NT2/D1 (cell line): ENCODE data around the gene ZMYND15.
A peak's percentile ranks its signal among the peaks of the same experiment; 100 is the strongest.

Experiments
- DNase-seq: peaks from one replicate; pipeline ENCODE4 v3.0.0-alpha.2; 2011; ENCODE audit warnings: low read depth, low spot score
- H3K27me3 ChIP-seq: 2 replicates; pipeline ENCODE4 v1.6.0; 2011; ENCODE audit warnings: mild to moderate bottlenecking; ENCODE audit not compliant: insufficient read length, insufficient read depth
- H3K36me3 ChIP-seq: 2 replicates; pipeline ENCODE4 v1.6.1; 2011; ENCODE audit warnings: mild to moderate bottlenecking, low read length, mixed read lengths; ENCODE audit not compliant: insufficient read depth, insufficient read length
- H3K4me1 ChIP-seq: 2 replicates; pipeline ENCODE4 v1.5.1; 2011; ENCODE audit not compliant: insufficient read depth, insufficient read length
- H3K4me3 ChIP-seq: 2 replicates; pipeline ENCODE4 v1.5.1; 2011; ENCODE audit warnings: low read depth; ENCODE audit not compliant: insufficient read length
- H3K9ac ChIP-seq: 2 replicates; pipeline ENCODE4 v1.6.0; 2011; ENCODE audit warnings: low read depth; ENCODE audit not compliant: insufficient read length
- H3K9me3 ChIP-seq: 2 replicates; pipeline ENCODE4 v1.5.1; 2011; ENCODE audit warnings: mild to moderate bottlenecking, low read length; ENCODE audit not compliant: insufficient read depth
- SUZ12 ChIP-seq: IDR thresholded peaks from 2 replicates; pipeline ENCODE4 v1.6.1; 2011; ENCODE audit not compliant: insufficient read length, insufficient read depth; ENCODE audit errors: extremely low read depth
- YY1 ChIP-seq: IDR thresholded peaks from 2 replicates; pipeline ENCODE4 v1.6.1; 2011; ENCODE audit not compliant: insufficient read length, insufficient read depth
- ZNF274 ChIP-seq: IDR thresholded peaks from 2 replicates; pipeline ENCODE4 v1.6.1; 2011; ENCODE audit warnings: mild to moderate bottlenecking, low read depth, low read length

ZMYND15 gene

DNA sequence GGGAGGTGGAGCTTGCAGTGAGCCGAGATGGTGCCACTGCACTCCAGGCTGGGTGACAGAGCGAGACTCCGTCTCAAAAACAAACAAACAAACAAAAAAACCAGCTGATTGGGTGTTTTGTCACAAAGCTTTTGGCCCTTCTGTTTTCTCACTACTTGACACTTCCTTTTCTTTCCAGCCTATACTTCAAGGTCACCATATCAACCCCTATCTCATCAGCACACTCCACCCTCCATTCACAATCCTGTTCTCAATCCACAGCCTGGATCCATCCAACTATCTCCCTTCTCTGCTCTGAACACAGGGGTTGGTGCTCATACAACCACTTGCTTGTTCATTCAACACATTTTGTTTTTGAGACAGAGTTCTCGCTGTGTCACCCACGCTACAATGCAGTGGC is 15.0 kb upstream of the ZMYND15 start:
- Histone ChIP-seq H3K36me3 (peaks cover 9% of the 10 kb centered on the region), H3K4me1 (peaks cover 9% of the 10 kb centered on the region), H3K27me3 (no peaks in the 10 kb centered on the region), H3K9ac (no peak overlapping the region), H3K4me3 (no peak overlapping the region), H3K9me3 (no peaks in the 10 kb centered on the region)
- no peak for TF ChIP-seq SUZ12
- TF ChIP-seq ZNF274 = no peak
- TF ChIP-seq YY1 = no peak
- DNase-seq = no peak

DNA sequence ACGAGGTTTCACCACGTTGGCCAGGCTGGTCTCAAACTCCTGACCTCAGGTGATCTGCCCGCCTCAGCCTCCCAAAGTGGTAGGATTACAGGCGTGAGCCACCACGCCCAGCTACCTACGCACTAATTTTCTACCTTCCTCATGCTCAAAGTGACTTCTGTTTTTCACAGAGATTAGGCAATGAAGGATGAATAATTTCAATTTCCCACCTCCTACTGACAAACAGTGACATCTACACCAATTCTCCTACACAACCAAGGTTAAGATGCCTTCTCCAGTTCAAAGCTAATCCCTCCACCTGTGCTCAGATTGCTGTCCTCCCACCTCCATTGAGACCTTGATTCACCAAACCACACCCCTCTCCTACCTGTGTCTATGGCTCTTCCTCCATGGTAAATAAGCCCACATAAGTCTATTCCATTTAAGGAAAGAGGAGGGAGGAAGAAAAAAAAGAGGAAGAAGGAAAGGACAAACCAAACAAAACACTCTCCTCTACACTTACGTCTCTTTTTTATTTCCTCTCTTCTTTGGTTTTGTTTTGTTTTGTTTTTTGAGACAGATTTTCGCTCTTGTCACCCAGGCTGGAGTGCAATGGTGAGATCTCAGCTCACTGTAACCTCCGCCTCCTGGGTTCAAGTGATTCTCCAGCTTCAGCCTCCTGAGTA is 13.9 kb upstream of the ZMYND15 start:
- Histone ChIP-seq H3K36me3 (peaks cover 8% of the 10 kb centered on the region), H3K9me3 (no peaks in the 10 kb centered on the region), H3K4me1 (peaks cover 3% of the 10 kb centered on the region), H3K9ac (no peak overlapping the region), H3K27me3 (no peaks in the 10 kb centered on the region), H3K4me3 (no peak overlapping the region)
- no peak for TF ChIP-seq YY1
- no peak for TF ChIP-seq ZNF274
- no peak for TF ChIP-seq SUZ12
- no peak for DNase-seq

GRCh38 chr17:4728124-4728523 is 11.5 kb upstream of the ZMYND15 start:
- Histone ChIP-seq H3K36me3 (peaks cover 3% of the 10 kb centered on the region), H3K4me3 (no peak overlapping the region), H3K9me3 (no peaks in the 10 kb centered on the region), H3K9ac (no peak overlapping the region), H3K27me3 (no peaks in the 10 kb centered on the region), H3K4me1 (no peaks in the 10 kb centered on the region)
- DNase-seq = no peak
- TF ChIP-seq YY1 (no peak), ZNF274 (no peak), SUZ12 (no peak)

- Histone ChIP-seq H3K27me3 (peaks cover 5% of the 10 kb centered on the region), H3K9ac (peak overlapping the region; percentile 8), H3K4me3 (no peak overlapping the region), H3K9me3 (no peaks in the 10 kb centered on the region), H3K4me1 (peaks cover under 1% of the 10 kb centered on the region), H3K36me3 (peaks cover 5% of the 10 kb centered on the region)
- TF ChIP-seq SUZ12 = no peak
- no peak for TF ChIP-seq YY1
- DNase-seq = no peak
These were observed 6.5 kb upstream of the ZMYND15 start for GRCh38 chr17:4733073-4733531.

DNA sequence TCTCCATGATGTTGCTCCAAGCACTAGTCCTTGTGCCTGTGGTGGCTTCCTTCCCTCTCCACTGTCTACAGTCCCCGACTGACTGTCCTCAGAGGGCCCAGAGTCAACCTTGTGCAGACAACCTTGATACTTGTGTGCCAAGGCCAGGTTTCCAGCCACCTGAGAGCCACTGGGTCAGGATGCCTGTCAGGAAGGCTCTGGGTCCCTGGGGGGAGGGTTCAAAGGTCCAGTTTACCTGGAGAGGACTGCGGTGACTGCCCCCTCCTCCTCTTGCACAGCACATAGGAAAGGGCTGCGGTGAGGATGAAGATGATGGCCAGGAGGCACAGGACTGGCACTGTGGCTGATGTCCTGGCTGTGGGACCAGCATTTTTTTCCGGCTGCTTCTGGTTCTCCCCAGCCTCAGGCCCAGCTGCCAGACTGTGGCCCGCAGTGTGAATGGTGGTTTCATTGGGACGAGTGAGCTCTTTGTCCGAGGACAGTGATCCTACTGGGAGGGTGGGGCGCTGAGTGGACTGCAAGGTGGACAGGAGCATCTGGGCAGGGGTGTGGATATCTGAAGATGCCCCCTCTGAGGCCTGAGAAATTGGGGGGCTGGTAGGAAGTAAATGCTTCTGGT is 4.7 kb upstream of the ZMYND15 start:
- TF ChIP-seq SUZ12 (no peak), ZNF274 (no peak), YY1 (no peak)
- no peak for DNase-seq
- peaks cover 5% of the 10 kb centered on the region for H3K36me3 ChIP-seq
- H3K4me3 ChIP-seq = no peak overlapping the region
- H3K4me1 ChIP-seq = peaks cover 3% of the 10 kb centered on the region
- H3K27me3 ChIP-seq = peaks cover 24% of the 10 kb centered on the region
- no peaks in the 10 kb centered on the region for H3K9me3 ChIP-seq
- no peak overlapping the region for H3K9ac ChIP-seq

GRCh38 chr17:4735876-4736651 is 3.6 kb upstream of the ZMYND15 start:
- Histone ChIP-seq H3K4me3 (no peak overlapping the region), H3K36me3 (peaks cover 5% of the 10 kb centered on the region), H3K4me1 (peaks cover 3% of the 10 kb centered on the region), H3K27me3 (peaks cover 35% of the 10 kb centered on the region), H3K9me3 (no peaks in the 10 kb centered on the region), H3K9ac (no peak overlapping the region)
- TF ChIP-seq YY1 (no peak), SUZ12 (no peak), ZNF274 (no peak)
- DNase-seq = no peak
